HG03175 (cell line): ENCODE results near the gene RNF43.
"Not testable (repeated sequence)": the region's sequence is repeated elsewhere in the genome, so short reads cannot be mapped to it uniquely, and the experiment has no call there.

Source experiments
- ATAC-seq: cut with Tn5 transposase; IDR thresholded peaks from one replicate; pipeline ENCODE4 v1.9.1; 2021; ENCODE audit warnings: mild to moderate bottlenecking, moderate library complexity; ENCODE audit not compliant: unreplicated experiment

Gene RNF43

DNA sequence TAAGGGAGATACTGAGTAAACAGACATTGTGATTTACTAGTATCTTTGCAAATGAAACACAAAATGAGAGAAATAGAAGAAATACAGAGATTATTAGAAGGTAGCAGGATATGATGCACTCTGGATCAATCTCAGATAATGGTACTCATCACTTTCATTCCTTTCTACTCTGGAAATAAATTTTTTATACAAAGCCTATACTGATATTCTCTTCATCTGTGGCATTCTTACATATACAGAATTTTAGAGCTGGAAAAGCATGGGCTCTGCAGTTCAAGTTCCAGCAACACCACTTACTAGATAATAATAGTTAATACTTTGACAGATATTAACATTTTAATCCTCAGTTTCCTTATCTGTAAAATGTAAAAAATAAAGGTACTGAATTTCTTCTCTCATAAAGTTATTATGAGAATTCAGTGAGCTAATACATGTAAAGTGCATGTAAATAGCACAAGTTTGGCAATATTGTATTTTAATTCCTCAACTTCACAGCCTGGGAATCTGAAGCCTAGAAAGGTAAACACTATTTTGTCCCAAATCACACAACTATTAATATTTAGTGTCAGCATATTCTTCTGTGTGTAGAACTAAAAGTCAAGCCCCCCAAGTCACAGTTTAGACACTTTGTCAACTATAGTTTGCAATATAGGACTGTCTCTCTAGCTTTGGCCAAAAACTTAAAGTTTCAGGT lies 6.5 kb downstream of the RNF43 start:
- no peak for ATAC-seq

DNA sequence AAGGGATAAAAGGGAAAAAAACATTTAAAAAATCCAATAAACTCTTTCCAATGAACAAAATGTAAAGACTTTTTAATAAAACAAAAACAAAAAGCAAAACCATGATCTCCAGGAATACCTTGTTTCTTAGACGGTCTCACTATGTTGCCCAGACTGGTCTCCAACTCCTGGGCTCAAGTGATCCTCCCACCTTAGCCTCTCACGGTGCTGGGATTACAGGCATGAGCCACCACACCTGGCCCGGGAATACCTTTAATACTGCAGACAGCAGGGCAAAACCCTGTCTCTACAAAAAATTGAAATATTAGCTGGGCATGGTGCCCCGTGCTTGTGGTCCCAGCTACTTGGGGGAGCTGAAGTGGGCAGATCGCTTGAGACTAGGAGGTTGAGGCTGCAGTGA lies 7.9 kb downstream of the RNF43 start:
- ATAC-seq, result no peak

DNA sequence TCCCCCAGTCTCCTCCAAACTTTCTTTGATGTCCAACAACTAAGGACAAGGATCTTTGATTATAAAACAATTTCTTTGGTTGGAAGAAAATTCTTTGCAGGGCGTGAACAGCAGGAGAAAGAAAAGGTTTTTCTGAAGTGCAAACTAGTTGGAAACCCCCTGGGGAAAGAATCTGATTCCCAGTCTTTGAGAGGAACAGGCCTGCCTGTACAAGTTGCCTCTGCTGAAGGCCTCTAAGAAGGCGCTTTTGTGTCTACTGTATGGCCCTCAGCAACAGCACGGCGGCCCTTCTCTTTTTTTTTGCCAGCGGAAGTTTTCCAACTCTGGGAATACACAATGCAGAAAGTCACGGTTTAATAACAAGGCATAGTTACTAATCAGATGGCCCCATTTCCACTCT lies 14.0 kb downstream of the RNF43 start:
- no peak for ATAC-seq

DNA sequence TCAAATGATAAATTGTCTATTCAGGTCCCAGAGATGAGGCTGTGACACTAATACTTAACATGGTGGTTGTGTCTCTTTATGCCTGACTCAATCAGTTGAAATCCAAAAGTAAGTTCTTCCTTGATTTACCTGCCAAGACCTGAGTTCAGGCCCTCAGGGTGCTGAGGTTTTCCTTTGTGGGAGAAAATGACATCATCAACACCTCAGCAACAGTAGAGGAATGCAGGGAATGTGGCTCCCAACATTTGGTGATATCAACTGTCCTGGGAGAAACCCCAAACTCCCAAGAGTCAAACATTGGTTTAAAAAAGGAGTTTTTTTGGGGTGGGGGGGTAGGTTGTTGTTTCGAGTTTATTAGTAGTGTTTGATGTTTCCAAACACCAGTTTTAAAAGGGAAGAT lies 14.7 kb downstream of the RNF43 start:
- no peak for ATAC-seq

DNA sequence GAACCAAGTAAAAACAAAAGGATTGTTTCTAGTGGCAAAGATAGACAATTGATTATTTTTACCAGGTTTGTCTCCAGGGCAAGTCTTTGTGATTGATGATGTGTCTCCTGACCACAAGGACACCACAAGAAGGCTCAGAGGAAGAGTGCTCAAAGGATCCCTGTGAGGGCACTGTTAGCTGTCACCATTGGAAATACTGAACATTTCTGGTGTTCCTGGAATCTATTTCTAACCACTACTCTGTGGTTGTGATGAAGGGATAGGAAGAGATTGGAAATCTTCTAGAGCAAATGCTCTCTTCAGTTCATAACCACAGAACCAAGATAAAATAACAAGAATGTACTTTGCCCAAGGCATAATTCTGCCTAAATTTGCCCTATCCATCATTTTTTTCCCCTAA lies 15.3 kb downstream of the RNF43 start:
- ATAC-seq, result no peak

DNA sequence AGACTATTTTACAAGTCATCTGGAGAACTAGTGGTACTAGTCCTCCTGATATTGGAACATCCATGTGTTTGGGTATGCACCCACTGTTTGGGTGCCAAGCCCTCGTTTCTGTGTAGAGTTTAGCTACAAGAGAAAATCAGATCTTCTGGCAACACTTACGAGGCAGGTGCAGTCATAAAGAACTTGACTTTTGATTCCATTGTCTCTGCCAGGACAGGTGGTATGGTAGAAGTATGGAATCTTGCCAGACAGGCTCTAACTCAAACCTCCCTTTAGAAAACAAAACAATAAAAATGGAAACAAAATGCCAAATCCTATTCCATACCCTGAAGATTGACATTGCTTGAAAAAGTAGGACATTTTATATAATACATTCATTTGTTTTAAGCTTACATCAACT lies 16.0 kb downstream of the RNF43 start:
- no peak for ATAC-seq

DNA sequence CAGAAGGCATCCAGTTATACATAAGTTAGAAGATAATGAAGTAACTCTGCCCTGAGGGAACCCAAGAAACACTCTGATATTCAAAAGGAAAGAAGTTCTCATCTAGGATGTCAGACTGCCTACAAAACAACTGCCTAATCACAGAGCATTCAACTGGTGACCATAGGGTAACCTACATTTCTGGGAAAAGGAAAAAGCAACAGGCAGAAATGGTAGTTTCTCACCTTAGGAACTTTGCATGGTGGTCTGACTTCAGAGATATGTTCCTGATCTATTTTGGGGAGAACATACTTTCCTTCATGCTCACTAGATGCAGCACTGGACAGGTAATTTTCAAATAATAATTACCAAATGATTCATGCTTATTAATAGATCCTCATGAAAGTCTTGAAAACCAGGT lies 16.5 kb downstream of the RNF43 start:
- no peak for ATAC-seq

DNA sequence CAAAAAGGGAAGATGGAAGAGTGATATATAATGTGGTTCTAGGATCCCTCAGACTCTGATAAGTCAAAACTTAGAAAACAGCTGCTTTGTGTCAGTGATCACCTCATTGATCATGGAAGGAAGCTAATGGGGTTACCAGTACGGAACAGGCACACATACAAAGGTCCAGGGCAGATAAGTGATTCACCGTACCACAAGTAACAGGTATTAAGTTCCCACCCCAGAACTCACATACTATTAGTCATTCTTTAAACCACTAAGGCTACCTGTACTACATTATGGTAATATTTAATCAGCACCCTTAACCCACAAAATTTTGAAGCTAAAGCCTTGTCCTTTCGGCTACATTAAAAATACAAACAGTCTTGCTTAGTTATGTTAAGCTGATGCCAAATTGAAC lies 17.4 kb downstream of the RNF43 start:
- ATAC-seq, result no peak

DNA sequence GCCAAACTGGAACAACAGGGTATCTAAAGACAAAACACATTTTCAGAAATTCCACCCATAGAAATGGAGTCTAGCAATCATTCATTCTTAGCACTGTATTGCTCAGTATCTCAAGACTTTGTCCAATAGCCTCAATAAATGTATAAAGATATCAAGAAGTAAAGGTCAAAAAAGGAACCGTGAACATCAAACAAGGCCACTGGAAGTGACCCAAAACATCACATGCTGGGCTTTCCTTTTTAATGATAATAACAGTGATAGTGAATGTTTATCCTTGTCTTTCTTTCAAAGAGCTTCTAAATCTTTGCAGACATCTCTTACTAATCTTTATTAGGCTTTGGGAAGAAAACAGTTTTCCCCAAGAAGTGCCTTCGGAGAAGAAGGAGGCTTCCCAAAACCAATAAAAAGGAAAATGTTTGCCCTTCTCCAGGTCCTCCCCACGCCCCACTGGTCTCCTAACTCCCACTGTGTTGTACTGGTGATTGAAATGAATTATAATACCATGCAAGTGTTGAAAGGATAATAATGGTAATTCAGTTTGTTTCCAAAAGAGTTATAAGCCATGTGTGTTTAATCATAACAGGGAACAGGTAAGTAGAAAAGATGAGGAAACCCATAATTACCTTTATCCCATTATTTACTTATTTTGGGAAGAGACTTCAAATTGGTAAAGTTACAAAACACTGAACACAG lies 18.6 kb downstream of the RNF43 start:
- ATAC-seq, result no peak

DNA sequence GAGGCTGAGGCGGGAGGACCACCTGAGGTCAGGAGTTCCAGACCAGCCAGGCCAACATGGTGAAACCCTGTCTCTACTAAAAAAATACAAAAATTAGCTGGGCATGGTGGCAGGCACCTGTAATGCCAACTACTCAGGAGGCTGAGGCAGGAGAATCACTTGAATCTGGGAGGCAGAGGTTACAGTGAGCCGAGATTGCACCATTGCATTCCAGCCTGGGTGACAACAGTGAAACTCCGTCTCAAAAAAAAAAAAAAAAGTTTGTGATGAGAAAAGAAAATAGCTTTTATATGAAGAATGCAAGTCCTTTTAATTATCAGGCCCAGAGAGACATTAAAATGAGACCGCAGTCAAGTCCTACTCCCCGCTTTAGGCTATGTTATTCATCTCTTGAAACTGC lies 19.9 kb downstream of the RNF43 start:
- ATAC-seq, result not testable (repeated sequence)

DNA sequence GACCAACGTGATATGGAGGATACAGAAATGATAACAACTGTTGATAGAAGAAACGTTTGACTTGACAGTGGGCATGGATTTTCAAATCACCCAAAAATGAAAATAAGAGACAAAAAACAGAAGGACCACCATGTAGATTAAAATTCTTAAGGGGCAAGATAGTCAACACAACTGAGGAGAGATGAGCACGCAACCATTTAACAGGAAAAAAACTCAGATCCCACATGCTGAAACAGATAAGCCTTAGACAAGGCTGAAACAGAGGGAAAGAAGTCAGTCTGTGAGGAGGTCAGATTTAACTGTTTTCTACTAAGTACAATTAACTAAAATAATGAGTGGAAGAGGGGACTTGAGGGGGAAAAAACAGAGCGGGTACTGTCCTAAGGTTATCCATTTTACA lies 21.2 kb downstream of the RNF43 start:
- ATAC-seq, result no peak

DNA sequence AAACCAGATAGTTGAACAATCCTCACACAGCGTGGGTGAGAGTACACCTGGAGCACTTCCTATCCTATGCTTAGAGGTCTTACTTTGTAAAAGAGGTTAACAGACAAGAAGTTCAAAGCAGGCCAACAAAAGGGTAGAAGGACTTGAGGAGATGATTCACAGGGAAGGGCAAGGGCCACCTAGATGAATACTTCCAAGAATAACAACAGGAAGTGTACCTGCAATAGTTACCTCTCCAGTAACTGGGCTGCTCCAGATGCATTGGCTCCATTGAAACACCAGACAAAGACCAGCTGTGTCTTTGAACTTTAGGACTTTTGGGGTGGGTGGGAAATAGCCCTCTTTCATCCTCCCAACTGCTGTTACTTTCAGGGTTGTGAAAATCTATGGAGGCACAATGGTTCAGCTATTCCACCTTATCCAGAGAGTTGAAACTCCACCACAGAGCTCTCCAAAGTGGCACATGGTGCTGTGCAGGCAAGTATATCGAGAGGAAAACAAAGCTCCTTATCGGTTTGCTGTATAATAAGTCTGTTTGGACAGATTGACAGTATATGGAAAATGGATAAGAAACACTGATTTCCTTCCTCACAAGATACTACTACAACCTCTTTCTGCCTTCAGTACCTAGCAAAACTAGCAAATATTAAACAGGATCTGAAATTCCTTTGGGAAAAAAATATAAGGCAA lies 22.7 kb downstream of the RNF43 start:
- ATAC-seq, result no peak

DNA sequence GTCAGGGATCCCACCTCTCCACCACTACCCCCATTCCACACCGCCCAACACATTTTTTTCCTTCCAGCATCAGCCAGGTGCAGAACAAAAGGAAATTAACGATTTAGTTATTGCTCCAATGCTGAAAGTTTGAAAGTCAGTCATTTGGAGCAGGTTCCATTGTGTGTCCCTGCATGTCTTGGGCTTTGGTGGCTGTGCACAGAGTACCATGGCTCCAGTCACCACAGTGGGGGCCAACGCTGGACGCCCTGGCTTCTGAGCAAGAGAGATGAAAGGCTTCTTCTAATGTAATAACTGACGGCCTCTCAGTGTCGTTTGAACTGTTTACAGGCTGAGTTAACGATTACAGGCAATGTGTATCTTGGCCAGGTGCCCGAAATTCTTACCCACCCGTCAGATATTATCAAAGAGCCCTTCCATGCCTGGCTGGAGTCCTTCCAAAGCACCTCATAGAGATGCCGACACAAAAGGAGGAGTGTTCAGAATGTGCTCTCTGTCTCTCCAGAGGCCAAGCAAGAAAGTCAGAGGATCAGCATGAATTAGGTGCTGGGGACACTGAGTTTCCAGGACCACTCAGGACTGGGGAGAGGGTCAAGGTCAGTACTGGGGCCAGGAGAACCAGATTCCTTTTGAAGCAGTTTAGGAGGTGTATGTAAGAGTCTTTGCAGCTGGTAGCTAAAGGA lies 25.9 kb downstream of the RNF43 start:
- ATAC-seq, result no peak

DNA sequence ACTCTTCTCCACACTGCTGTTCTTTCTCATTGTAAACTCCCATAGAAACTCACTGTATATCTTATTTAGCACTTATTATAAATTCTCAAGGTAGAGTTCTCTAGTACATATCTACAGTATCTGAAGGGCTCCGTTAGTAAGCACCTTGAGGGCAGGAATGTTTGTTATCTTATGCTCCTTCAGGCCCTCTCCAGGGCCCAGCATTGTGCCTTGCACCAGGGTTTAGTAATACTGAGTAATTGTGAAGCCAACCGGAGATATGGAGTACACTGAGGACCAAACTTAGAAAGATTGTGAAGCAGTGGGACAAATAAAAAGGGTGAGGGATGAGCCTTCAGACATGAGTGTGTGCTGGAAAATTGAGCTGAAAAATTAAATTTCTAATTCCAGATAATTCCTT lies 26.4 kb downstream of the RNF43 start:
- no peak for ATAC-seq

DNA sequence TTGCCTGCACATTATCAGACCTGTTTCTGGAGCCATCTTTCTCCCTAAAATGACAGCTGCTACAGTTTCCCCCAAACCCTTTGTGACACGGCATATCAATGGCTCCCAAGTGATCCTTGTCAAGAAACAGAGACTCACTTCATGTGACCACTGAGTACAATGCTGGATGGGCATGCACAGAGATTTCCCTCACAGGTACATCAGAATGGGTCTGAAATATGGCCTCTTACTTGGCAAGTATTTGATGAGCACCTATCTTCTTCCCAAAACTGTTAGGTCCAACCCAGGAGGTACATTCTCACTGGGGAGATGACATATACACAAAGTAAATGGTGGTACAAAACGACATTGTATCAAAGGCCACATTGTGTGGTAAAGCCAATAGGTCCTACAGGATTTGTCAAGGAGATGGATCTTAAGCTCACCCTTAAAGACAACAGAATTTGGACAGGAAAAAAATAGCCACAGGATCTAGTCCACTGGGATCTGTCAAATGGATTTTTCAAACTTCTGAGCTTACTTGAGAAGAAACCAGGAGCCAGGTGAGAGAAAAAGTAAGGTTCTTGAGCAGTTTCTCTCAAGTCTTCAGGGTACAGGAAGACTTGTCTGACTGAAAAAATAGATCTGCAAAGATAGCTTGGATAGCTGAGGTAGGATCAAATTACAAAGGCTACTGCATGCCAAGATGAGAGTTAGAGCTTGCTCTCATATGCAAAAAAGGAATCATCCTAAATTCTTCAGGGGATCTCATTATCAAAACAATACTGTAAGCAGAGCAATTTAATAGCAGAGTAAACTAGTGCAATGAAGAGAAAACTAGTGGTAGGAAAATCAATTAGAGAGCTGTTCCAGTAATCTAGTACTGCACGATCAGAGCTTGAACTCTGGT lies 28.8 kb downstream of the RNF43 start:
- ATAC-seq, result no peak

DNA sequence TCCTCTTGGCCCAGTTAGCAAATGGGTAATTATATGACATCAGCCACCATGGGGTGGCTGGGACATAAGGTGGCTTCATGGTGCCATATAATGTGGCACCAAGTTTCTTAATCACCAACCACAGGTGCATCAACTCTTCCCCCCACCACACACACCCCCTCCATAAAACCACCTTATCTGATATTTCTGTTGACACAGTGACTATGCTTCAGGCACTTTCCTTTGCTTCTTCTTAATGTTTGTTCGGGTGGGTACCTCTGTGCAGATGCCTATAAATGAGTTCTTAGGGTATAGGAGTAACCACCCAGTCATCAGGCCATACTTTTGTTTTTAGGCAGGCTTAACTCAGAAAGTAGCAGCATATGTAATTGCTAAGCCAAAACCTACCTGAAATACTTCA lies 29.5 kb downstream of the RNF43 start:
- ATAC-seq, result no peak

DNA sequence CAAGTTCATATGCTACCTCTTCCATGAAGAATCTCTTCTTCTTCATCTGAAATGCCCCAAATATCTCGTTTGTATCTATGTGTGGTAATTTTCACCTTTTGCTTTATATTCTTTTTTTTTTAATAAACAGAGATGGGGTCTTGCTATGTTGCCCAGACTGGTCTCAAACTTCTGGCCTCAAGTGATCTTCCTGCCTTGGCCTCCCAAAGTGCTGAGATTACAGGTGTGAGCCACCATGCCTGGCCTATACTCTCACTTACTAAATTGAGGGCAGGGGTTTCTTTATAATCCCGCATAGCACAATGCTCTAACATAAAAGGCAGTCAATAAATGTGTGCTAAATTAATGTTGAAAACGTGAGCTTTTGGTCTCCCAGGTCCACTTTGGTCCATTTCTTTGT lies 30.6 kb downstream of the RNF43 start:
- ATAC-seq, result no peak

DNA sequence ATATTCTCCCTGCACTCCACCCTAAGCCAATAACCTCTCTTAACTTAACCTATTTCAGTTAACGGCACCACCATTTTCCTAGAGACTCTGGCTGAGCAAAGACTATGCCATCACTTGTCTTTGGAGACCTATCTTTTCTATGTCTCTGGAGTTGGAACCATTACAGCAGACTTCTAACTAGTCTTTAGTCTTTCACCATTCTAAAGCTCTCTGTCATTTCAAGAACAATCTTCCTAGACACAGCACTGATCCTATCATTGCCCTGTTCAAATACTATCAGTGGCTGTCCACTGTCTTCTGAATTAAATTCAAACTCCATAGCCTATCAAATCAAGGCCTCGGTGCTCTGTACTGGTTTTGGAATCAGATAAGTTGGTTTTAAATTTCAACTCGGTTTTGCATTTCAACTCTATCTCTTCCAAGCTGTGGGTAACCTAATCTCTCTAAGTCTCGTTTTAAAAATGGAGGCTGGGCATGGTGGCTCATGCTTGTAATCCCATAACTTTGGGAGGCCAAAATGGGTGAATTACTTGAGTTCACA lies 31.9 kb downstream of the RNF43 start:
- ATAC-seq, result no peak

DNA sequence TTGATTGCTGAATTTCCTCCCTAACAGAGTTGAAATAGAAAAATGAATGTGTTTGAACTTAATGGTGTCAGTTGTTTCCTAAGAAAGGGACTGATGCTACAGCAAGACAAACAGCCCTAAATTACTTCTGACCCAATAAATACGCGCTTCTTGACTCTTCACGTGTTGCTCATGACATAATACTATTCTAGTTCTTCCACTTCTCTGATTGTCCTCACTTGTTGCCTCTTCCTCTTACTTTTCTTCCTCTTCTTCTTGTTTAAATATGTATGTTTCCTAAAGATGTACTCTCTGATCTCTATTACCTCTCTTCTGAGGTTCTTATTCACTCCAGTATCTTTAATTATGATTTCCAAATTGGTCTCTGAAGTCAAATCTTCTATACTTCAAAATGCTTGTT lies 32.4 kb downstream of the RNF43 start:
- ATAC-seq, result no peak

DNA sequence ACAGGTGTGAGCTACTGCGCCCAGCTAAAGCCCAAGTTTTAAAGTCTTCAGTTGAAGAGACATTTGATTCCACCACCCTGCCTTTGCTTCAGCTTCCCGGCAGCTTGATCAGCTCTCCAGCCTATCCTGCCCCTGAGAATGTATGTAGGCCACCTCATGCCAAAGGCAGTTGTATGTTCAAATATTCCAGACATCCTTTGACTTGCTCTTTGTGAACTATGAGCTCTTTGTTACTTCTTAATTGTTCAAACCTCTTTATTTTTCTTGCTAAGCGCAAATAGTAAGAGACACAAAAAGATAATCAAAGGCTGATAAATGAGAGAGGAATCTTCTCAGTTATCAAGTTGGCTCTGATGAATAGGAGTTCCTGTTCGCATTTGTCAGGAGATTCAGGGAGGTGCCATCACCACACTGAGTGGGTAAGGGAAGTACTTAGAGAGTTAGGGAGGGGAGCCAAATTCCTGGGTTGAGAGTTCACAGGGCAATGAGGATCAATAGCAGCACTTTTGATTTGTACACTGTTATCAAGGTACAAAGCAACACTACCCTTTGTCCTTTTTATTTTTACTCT lies 33.4 kb downstream of the RNF43 start:
- ATAC-seq, result no peak
